GM19035 (cell line): ENCODE measurements around the gene CD2.
"Not testable (repeated sequence)": the region's sequence is repeated elsewhere in the genome, so short reads cannot be mapped to it uniquely, and the experiment has no call there.

Experiments used
- ATAC-seq: cut with Tn5 transposase; IDR thresholded peaks from one replicate; pipeline ENCODE4 v1.9.1; 2021; ENCODE audit not compliant: unreplicated experiment

The CD2 gene

GRCh38 chr1:116731439-116731838 is 22.8 kb upstream of the CD2 start:
- ATAC-seq: no peak

GRCh38 chr1:116732726-116733125 is 21.5 kb upstream of the CD2 start:
- ATAC-seq: no peak

- no peak for ATAC-seq
Measured at GRCh38 chr1:116733476-116734365, 20.5 kb upstream of the CD2 start.

- ATAC-seq: no peak
Measured at GRCh38 chr1:116735246-116735645, 19.0 kb upstream of the CD2 start.

GRCh38 chr1:116737020-116737854 is 17.0 kb upstream of the CD2 start:
- ATAC-seq: peak; percentile 46

- ATAC-seq: peak; percentile 33
Measured at GRCh38 chr1:116737855-116738321, 16.3 kb upstream of the CD2 start.

- ATAC-seq: peak; percentile 58
Measured at GRCh38 chr1:116738673-116739370, 15.4 kb upstream of the CD2 start.

- ATAC-seq: no peak
Measured at GRCh38 chr1:116739371-116740012, 14.7 kb upstream of the CD2 start.

- ATAC-seq: no peak
Measured at GRCh38 chr1:116740296-116740695, 13.9 kb upstream of the CD2 start.

- ATAC-seq: no peak
Measured at GRCh38 chr1:116740746-116741145, 13.5 kb upstream of the CD2 start.

GRCh38 chr1:116741836-116742565 is 12.2 kb upstream of the CD2 start:
- ATAC-seq: no peak

- no peak for ATAC-seq
Measured at GRCh38 chr1:116743535-116743934, 10.7 kb upstream of the CD2 start.

GRCh38 chr1:116748272-116748671 is 6.0 kb upstream of the CD2 start:
- no peak for ATAC-seq

- ATAC-seq: no peak
Measured at GRCh38 chr1:116751146-116751545, 3.1 kb upstream of the CD2 start.

GRCh38 chr1:116751621-116752020 is 2.6 kb upstream of the CD2 start:
- ATAC-seq: no peak

- ATAC-seq: no peak
Measured at GRCh38 chr1:116753312-116753711, 918 bp upstream of the CD2 start.

GRCh38 chr1:116755066-116755465 is 836 bp downstream of the CD2 start:
- ATAC-seq: no peak

- no peak for ATAC-seq
Measured at GRCh38 chr1:116755681-116756080, 1.5 kb downstream of the CD2 start.

- ATAC-seq: not testable (repeated sequence)
Measured at GRCh38 chr1:116756092-116756491, 1.9 kb downstream of the CD2 start.

- ATAC-seq: not testable (repeated sequence)
Measured at GRCh38 chr1:116758456-116758815, 4.2 kb downstream of the CD2 start.
